Glutamatergic neuron (in vitro differentiated cells): ENCODE data around the gene AHCYL1. TPM values are rescaled to one million over a fixed set of nuclear protein-coding genes. Genes with fewer than 3 reads are reported as not detected.
A peak's percentile ranks its signal among the peaks of the same experiment; 100 is the strongest.

Experiments
- DNase-seq: peaks from one replicate; pipeline ENCODE4 v3.0.0; 2022
- H3K27ac Mint-ChIP-seq: one replicate; pipeline ENCODE4 v1.8.0; 2020; ENCODE audit warnings: mild to moderate bottlenecking, mixed read lengths, inconsistent platforms; ENCODE audit not compliant: unreplicated experiment
- H3K27me3 Mint-ChIP-seq: one replicate; pipeline ENCODE4 v1.8.0; 2020; ENCODE audit warnings: mild to moderate bottlenecking, moderate library complexity, mixed read lengths, inconsistent platforms; ENCODE audit not compliant: unreplicated experiment
- H3K36me3 Mint-ChIP-seq: one replicate; pipeline ENCODE4 v1.8.0; 2020; ENCODE audit warnings: mild to moderate bottlenecking, mixed read lengths, inconsistent platforms; ENCODE audit not compliant: unreplicated experiment
- H3K4me1 Mint-ChIP-seq: one replicate; pipeline ENCODE4 v1.8.0; 2020; ENCODE audit warnings: mild to moderate bottlenecking, low read depth, mixed read lengths, inconsistent platforms; ENCODE audit not compliant: unreplicated experiment
- H3K4me3 Mint-ChIP-seq: one replicate; pipeline ENCODE4 v1.8.0; 2020; ENCODE audit warnings: mild to moderate bottlenecking, mixed read lengths, inconsistent platforms; ENCODE audit not compliant: unreplicated experiment
- H3K9me3 Mint-ChIP-seq: one replicate; pipeline ENCODE4 v1.8.0; 2020; ENCODE audit warnings: mild to moderate bottlenecking, moderate library complexity, mixed read lengths, inconsistent platforms; ENCODE audit not compliant: unreplicated experiment
- total RNA-seq: library from RNA; stranded (reverse); fragmentation: NEBNext Ultra II Directional; extraction: Animal tissue kit (Norgen Biotek cat#: 25700); gene quantifications from one replicate; pipeline ENCODE4 v1.2.1, GENCODE V29; 2021; ENCODE audit not compliant: unreplicated experiment
- TF ChIP-seq, protein P1 (sequence below): fragments of 200-600 bp; sonication (generic); IDR thresholded peaks from one replicate; pipeline ENCODE4 v1.5.0; 2021; ENCODE audit not compliant: partially characterized antibody, unreplicated experiment

The AHCYL1 gene
- total RNA-seq, 1 donor from 2014 or later: 73.8 TPM

DNA sequence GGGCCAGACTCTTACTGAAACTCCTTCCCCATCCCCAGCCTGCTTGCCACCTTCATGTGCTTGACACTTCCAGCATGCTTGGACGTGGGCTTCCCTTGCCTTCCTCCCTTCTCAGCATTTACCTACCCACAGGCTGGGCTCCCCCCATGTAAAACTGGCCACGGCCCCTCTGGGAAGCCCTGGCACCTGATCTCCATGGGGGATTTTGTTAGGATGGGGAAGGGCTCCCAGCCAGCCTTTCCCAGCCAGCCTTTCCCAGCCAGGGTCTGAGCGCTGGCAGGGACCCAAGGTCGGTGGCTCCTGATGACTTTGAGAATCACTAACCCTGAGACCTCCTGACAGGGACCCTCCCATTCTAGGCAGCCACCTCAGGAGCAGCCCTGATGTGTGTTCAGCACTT lies 79.2 kb downstream of the AHCYL1 start:
- Mint-ChIP-seq H3K9me3 (peaks cover 18% of the 10 kb centered on the region), H3K27me3 (peaks cover 27% of the 10 kb centered on the region), H3K27ac (no peak overlapping the region), H3K4me1 (peaks cover 10% of the 10 kb centered on the region), H3K36me3 (peaks cover 17% of the 10 kb centered on the region), H3K4me3 (no peak overlapping the region)
- DNase-seq: no peak
- TF ChIP-seq, protein P1, sequence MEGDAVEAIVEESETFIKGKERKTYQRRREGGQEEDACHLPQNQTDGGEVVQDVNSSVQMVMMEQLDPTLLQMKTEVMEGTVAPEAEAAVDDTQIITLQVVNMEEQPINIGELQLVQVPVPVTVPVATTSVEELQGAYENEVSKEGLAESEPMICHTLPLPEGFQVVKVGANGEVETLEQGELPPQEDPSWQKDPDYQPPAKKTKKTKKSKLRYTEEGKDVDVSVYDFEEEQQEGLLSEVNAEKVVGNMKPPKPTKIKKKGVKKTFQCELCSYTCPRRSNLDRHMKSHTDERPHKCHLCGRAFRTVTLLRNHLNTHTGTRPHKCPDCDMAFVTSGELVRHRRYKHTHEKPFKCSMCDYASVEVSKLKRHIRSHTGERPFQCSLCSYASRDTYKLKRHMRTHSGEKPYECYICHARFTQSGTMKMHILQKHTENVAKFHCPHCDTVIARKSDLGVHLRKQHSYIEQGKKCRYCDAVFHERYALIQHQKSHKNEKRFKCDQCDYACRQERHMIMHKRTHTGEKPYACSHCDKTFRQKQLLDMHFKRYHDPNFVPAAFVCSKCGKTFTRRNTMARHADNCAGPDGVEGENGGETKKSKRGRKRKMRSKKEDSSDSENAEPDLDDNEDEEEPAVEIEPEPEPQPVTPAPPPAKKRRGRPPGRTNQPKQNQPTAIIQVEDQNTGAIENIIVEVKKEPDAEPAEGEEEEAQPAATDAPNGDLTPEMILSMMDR: no peak

DNA sequence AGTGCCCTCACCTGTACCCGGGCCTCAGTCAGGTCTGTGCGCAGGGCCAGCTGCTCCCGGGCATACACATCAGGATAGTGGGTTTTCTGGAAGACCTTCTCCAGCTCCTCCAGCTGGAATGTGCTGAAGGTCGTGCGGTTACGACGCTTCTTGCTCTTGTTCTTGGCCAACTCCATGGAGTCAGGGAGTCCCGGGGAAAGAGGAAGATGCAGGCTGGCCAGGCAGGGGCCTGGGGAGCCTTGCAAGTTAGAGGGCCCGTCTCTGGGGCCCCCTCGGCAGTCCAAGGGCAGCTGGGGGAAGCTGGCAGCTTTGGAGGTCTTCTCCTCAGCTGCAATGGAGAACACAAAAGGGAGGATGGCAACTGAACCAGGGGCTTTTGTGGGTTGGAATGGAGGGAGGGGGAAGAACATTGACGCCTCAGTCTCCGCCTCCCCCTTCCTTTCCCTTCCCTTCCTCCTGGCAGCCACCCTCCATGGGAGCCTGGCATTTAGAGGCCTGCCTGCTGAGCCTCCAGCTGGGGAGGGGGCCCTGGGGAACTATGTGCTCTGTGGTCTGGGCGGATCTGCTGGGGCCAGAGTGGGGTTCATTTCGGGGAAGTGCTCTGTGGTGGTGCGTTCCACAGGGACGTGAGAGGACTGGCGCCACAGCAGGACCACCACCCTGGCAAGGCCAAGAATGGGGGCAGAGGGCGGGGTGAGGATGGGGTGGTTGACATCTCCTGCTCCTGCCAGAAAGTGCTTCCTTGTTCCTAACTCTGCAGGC lies 80.2 kb downstream of the AHCYL1 start:
- TF ChIP-seq, protein P1: no peak
- peaks cover 27% of the 10 kb centered on the region for H3K27me3 Mint-ChIP-seq
- DNase-seq: no peak
- H3K9me3 Mint-ChIP-seq: peaks cover 15% of the 10 kb centered on the region
- no peak overlapping the region for H3K27ac Mint-ChIP-seq
- no peak overlapping the region for H3K4me3 Mint-ChIP-seq
- peaks cover 10% of the 10 kb centered on the region for H3K4me1 Mint-ChIP-seq
- H3K36me3 Mint-ChIP-seq: peaks cover 17% of the 10 kb centered on the region

DNA sequence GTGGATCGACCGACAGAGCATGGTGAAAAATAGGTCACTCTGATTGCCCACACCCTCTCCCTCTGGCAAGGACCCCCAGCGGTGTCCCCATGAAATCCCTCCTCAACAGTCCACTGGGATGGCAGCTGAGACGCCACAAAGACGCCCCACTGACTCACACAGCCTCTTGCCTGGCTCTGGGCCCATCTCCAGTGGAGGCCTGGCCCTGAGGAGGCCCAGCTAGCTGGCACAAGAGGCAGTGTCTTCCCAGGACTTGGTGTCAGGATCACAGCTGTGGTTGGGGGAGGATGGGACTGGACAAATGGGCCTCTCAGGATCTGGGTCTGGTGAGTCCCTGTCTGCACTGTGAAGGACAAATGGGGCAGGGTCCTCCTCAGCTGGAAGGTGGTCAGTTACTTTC lies 81.3 kb downstream of the AHCYL1 start:
- DNase-seq: no peak
- H3K9me3 Mint-ChIP-seq: peaks cover 15% of the 10 kb centered on the region
- peaks cover 27% of the 10 kb centered on the region for H3K27me3 Mint-ChIP-seq
- peaks cover 10% of the 10 kb centered on the region for H3K4me1 Mint-ChIP-seq
- peaks cover 17% of the 10 kb centered on the region for H3K36me3 Mint-ChIP-seq
- H3K27ac Mint-ChIP-seq: no peak overlapping the region
- no peak overlapping the region for H3K4me3 Mint-ChIP-seq
- TF ChIP-seq, protein P1: no peak

DNA sequence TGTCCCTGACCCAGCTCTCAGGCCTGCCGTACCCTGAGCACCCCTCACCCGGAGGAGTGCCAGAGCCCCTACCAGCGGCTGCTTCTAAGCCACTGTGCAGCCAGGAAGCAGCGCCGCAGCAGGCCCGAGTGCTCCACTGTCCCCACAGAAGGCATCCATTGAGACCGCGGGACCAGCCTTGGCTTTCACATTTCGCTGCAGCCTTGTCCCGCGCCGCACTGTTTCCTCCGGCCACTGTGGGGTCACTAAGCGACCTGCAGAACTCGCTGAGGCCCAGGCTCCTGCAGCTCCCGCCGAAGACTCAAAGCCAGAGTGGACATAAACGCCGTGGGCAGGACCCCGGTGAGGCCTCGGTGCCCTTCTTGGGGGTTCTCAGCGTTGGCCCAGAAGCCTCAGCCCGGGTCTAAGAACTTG lies 82.9 kb downstream of the AHCYL1 start:
- DNase-seq: no peak
- TF ChIP-seq, protein P1: no peak
- H3K4me1 Mint-ChIP-seq: peaks cover 4% of the 10 kb centered on the region
- H3K27ac Mint-ChIP-seq: no peak overlapping the region
- H3K9me3 Mint-ChIP-seq: peaks cover 12% of the 10 kb centered on the region
- H3K36me3 Mint-ChIP-seq: peaks cover 10% of the 10 kb centered on the region
- H3K4me3 Mint-ChIP-seq: peak overlapping the region; percentile 69
- peaks cover 27% of the 10 kb centered on the region for H3K27me3 Mint-ChIP-seq

DNA sequence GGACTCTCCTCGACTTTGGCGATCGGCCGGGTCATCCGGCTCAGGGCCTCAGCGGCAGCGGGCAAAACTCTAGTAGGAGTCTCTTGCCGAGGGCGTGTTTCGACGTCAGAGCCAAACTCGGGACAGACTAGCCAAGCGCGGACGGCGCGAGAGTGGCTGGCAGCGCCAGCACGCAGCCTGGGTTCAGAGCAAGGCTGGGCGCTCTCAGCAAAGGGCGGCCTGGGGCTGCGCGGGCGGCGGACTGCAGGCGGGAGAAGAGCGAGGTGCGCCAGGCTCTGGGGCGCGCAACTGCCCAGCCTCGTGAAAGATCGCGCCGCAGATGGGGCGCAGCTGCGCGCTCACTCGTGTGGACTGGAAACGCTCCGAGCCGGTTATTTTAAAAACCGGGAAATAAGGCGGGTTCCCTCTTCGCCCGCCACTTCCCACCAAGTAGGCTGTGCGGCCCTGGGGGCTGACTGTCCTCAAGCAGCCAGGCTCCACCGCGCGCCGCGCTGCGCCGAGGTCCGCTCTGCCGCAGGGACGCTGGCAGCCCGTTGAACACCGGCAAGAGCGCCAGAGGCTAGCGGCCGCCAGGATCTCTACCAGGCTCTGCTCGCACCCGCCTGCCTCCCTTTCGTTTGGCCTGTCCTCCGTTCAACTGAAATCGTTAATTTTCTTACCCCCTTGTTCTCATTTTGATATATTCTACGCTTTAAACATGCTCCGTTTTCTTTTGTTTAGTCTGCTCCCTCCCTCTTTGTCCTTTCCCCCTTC lies 83.5 kb downstream of the AHCYL1 start:
- H3K9me3 Mint-ChIP-seq: peaks cover 12% of the 10 kb centered on the region
- H3K27me3 Mint-ChIP-seq: peaks cover 30% of the 10 kb centered on the region
- H3K27ac Mint-ChIP-seq: peak overlapping the region; percentile 4

More for the DNA sequence above, 83.5 kb downstream of the AHCYL1 start:
- TF ChIP-seq, protein P1: no peak
- H3K4me3 Mint-ChIP-seq: peak overlapping the region; percentile 79
- DNase-seq: peak; percentile 61
- H3K36me3 Mint-ChIP-seq: peaks cover 9% of the 10 kb centered on the region
- peaks cover 4% of the 10 kb centered on the region for H3K4me1 Mint-ChIP-seq
